SIG-M5 treated with dmso at 0.1 percent for 504 hours (cell line): ENCODE results near the gene CREB5.
A peak's percentile ranks its signal among the peaks of the same experiment; 100 is the strongest.
"Not testable (repeated sequence)": the region's sequence is repeated elsewhere in the genome, so short reads cannot be mapped to it uniquely, and the experiment has no call there.

Experiments
- DNase-seq: peaks from one replicate; lab custom pipeline; 2025; ENCODE audit not compliant: unreplicated experiment; lab: John Stamatoyannopoulos, UW

The CREB5 gene

DNA sequence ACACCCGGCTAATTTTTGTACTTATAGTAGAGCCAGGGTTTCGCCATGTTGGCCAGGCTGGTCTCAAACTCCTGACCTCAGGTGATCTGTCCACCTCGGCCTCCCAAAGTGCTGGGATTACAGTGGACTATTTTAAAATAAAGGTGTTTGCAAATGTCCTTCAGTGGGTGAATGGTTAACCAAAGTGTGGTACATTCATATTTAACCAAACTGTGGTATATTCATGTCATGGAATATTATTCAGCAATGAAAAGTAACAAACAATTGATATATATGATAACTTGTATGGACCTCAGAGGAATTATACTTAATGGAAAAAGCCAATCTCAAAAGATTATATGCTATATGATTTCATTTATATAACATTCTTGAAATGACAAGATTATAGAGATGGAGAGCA is 190.0 kb downstream of the CREB5 start:
- no peak for DNase-seq

DNA sequence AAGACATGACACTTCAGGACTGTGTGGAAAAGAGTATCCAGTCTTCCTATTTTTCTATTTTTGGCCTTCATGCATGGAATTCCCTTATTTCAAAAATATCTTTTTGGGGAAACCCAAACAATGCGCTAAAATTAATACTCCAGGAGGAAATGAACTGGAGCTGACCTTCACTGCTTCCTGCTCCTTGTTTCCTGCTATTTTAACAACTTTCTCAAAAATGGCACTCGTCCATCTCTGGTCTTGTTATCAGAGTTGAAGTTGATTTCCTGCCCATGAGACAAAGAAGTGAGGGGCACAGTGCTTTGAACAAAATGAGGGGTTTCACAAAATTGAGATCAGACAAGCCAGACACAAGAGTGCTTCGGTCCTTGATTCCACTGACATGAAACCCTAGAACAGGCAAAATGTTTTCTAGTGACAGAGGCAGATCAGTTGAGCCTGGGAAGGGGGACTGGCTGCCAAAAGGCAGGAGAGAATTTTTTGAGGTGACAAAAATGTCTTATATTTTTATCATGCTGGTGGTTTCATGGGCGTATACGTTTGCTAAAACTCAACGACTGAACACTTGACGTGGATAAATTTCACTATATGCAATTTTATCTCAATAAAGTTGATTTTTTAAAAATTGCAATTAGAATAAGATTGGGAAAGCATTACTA is 193.2 kb downstream of the CREB5 start:
- DNase-seq: no peak

DNA sequence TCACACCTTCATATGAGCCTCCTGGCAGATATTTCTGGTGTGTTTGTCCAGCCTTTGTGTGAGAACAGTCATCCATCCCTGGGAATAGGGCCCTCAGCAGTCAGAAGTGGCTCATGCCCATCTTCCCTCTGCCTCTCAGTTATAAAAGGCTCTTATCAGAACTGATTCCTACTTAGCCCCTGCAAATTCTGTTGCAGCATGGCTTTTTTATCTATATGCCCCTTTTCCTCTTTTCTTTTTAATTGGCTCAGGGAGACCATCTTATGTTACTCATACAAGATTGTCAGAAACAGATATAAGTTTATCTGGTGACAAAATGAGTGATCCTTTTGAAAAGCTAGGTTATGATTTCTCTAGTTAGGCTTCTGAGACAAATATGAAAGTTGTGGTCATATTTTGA is 194.1 kb downstream of the CREB5 start:
- DNase-seq: no peak

GRCh38 chr7:28607855-28608193 is 195.5 kb downstream of the CREB5 start:
- DNase-seq: no peak

GRCh38 chr7:28608237-28608656 is 195.9 kb downstream of the CREB5 start:
- DNase-seq: no peak

GRCh38 chr7:28608731-28609130 is 196.4 kb downstream of the CREB5 start:
- no peak for DNase-seq

DNA sequence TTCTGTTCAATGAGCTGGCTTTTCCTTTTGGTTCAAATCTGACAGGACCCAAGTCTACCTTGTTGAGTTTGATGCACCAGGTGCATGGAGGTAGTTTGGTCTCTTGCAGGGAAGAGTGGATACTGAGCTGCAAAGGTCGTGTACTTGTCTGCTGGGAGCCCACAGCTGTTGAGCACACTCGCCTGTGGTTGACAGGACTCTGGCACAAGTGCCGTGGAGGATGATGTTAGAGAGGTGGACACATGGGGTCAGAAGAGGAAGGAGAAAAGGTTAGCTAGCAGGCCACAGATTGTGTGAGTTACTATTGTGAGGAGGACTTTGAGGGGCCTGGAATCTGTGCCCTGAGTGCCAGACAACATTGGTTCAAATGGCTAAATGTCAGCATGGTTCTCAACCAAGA is 197.3 kb downstream of the CREB5 start:
- no peak for DNase-seq

DNA sequence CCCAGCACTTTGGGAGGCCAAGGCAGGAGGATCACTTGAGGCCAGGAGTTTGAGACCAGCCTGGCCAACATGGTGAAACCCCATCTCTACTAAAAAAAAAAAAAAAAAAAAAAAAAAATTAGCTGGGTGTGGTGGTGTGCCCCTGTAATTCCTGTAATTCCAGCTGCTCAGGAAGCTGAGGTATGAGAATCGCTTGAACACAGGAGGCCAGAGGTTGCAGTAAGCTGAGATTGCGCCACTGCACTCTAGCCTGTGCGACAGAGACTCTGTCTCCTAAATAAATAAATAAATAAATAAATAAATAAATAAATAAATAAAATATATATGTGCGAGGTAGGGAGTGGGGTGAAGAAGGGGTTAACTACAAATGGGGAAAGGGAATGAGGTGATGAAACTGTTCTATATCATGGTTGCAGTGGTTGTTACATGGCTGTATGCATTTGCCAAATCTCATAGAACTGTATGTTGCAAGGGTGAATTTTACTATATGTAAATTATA is 199.1 kb downstream of the CREB5 start:
- DNase-seq: not testable (repeated sequence)

GRCh38 chr7:28613262-28613661 is 200.9 kb downstream of the CREB5 start:
- DNase-seq: no peak

DNA sequence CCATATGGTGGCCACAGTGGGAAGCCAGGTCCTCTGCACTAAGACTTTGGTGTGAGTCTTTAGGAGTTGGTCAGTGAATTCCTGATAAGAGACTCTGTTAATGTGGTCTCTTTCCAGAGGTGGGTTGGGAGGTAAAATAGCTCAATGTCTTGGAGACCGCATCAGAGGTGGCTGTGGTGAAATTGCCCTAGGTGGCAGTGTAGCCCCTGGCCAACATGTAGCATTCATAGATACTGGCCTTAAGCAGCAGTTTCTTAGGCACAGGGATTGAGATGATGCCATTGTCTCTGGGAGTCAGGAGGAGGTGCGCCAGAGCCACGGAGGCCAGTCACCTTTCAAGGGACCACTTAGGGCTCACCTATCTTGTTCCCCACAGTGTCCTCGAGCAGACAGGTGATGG is 202.8 kb downstream of the CREB5 start:
- no peak for DNase-seq

DNA sequence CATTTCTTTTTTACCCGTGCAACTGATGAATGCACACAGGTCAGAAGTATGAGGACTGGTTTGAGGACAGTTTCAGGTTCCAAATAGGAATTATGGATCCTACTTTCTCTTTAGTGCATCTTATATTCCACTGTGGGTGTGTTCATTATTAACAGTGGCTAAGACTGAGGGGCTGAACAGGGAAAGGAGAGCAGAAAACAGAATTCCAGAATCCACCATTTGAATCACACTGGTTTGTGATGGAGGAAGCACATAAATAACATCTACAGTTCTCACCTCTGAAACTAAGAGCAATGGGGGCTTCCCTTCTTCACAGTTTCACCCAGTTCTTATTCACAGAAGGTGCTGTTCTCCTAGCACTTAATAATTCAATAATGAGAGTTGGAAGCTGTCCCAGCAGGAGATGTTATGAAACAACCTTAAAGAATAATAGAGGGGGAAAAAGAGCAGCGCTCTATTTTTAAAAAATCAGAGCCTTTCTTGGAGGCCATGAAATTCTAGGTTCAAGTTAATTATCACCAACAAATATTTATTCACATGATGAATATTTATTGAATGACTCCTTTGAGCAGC is 205.1 kb downstream of the CREB5 start:
- DNase-seq: no peak

DNA sequence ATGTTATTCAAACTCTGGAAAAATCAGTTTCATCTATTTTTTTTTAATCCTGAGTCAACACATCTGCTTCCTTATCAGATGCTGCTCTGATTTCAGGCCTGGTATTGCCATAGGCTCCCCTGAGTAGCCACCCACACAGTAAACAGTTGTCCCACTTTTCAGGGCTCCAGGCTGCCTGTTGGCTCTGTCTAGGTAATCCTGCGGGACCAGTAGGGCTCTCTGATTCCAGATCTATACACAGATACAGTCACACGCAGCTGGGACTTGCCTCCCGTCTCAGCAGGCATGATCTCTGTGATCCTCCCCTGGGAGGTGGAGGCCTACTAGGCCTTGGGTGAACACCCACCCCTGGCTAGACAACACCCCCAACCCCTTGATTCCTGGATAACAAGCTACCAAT is 206.1 kb downstream of the CREB5 start:
- DNase-seq: no peak

GRCh38 chr7:28619256-28619655 is 206.9 kb downstream of the CREB5 start:
- no peak for DNase-seq

DNA sequence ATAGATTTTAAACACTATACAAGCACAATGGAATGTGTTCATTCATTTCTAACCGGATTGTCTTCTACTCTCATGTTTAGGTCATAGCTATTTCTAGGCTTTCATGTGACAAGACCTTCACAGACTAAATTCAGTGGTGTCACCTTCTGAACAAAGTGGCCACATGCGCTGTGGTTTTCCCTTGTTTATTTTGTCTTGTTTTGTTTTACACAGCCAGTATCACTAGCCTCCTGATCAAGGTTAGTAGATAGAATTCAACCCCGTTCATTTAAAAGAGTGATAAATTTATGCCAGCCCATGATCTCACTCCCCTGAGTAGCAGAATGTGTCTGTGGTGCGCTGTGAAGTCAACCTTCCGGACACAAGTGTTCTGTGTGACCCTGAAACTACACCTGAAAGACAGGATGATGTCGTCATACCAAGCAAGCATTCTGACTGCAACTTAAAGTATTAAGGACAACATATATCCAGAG is 209.1 kb downstream of the CREB5 start:
- DNase-seq: no peak

GRCh38 chr7:28623105-28623730 is 210.9 kb downstream of the CREB5 start:
- no peak for DNase-seq

- DNase-seq: no peak
These were observed 211.5 kb downstream of the CREB5 start for GRCh38 chr7:28623863-28624262.

DNA sequence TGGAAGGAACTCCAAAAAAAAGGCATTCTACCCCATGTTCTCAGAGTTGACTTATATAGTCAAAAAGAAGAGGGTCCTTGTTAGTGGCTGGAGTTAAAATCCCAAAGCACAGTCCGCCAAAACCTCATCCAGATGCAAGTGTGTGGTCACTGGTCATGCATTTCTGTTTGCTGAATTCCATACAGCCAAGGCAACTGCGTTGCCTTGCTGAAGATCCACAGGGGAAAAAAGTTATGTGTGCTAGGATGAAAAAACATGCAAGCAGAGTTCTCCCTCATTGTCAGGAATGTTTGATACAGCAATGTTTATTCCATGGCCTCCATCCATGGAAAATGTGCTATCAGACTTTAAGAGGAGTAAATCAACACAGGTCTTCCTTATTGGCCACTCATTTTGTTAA is 213.1 kb downstream of the CREB5 start:
- no peak for DNase-seq

GRCh38 chr7:28626221-28626620 is 213.9 kb downstream of the CREB5 start:
- DNase-seq: no peak

GRCh38 chr7:28626624-28627262 is 214.4 kb downstream of the CREB5 start:
- peak; percentile 27 for DNase-seq

- DNase-seq: no peak
These were observed 214.9 kb downstream of the CREB5 start for GRCh38 chr7:28627263-28627653.

DNA sequence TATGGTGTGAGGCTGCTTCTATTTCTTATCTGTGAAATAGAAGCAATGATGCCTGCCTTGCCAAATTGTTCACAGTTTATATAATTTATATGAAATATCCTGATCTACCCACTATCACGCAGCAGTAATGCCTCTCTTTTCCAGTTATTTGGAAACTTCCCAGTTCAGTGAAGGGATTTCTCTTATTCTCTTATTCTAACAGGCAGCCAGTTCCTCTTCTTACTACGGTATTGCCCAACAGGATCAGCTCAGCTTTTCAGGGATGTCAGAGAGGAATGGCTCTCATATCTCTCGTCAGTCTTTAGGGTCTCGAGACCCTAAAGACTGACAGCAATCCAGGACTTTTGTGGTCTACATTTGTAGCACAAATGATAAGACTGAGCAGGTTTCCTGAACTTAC is 215.6 kb downstream of the CREB5 start:
- DNase-seq: no peak

DNA sequence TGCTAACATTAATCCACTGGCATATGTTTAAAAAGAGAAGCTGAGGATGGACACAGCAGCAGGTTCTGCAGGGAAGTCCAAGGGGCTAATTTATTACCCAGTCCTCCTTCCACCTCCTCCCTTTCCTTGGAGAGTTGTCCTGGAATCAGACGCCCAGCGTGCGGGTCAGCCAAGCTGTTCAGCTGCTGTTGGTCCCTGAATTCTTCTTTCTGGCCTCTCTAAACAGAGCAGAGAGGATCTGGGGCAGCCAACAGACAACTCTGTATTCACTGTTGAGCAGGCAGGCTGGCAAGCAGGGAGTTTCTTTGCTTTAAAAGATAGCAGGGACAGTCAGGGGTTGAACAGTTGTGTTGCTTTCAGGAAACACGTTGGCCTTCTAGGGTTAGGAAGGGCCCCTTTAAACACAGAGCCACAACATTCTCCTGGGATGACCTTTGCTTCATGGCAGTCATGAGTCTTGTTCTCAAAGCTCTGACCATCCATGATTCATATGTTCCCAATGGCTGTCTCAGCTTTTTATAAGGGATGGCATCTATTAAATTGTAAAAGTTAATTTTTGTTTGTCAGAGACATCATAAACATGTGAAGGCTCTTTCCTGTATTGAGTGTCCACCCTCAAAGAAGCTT is 217.0 kb downstream of the CREB5 start:
- no peak for DNase-seq
